SK-N-MC (cell line): Measurements from ENCODE around the gene GLI1.

Source experiments
- EZH2 ChIP-seq: fragments of 200-600 bp; sonication (generic); IDR thresholded peaks from one replicate; pipeline ENCODE4 v1.6.1; 2017; ENCODE audit warnings: antibody characterized with exemption
- POLR2AphosphoS5 ChIP-seq: IDR thresholded peaks from 2 replicates; pipeline ENCODE4 v1.6.1; 2012; ENCODE audit warnings: mild to moderate bottlenecking, low read depth, low read length, borderline replicate concordance

- TF ChIP-seq POLR2AphosphoS5 (no peak), EZH2 (no peak)
These were observed 17.6 kb downstream of the GLI1 start for GRCh38 chr12:57476993-57477709.
